Ovary (tissue), 9 donors: ENCODE measurements around the gene GORASP2. TPM values are rescaled to one million over a fixed set of nuclear protein-coding genes. Genes with fewer than 3 reads are reported as not detected.

ENCODE experiments used
- DNase-seq, 5 donors: peaks; one replicate each; pipeline ENCODE4 v3.0.0-alpha.2; 2019 to 2020
- H3K27ac ChIP-seq, 2 donors: fragments of 200-600 bp; one replicate each; pipeline versions ENCODE4 v1.5.1 to v1.8.0; 2019 to 2022
- H3K27me3 ChIP-seq: fragments of 200-600 bp; one replicate; pipeline ENCODE4 v1.8.0; 2022
- H3K36me3 ChIP-seq: fragments of 200-600 bp; sonication (generic); one replicate; pipeline ENCODE4 v1.5.1; 2019
- H3K4me1 ChIP-seq: one replicate; pipeline ENCODE4 v1.8.1; 2013; ENCODE audit warnings: mild to moderate bottlenecking, moderate library complexity; ENCODE audit not compliant: insufficient read depth
- H3K4me3 ChIP-seq: fragments of 200-600 bp; sonication (generic); one replicate; pipeline ENCODE4 v1.5.1; 2017
- H3K9me3 ChIP-seq, 2 donors: fragments of 200-600 bp in 1 of 2; sonication (generic) in 1 of 2; one replicate each; pipeline versions ENCODE4 v1.5.1 to v1.8.1; 2013 to 2019; ENCODE audit warnings: mild to moderate bottlenecking in 1 of 2, moderate library complexity in 1 of 2
- CTCF ChIP-seq, 3 donors: fragments of 450-650 bp in 2 of 3; fragments of 200-600 bp in 1 of 3; IDR thresholded peaks; one replicate each; pipeline versions ENCODE4 v1.5.1 to v1.8.0; 2016 to 2022; ENCODE audit warnings: antibody characterized with exemption in 3 of 3, mild to moderate bottlenecking in 1 of 3
- EP300 ChIP-seq: sonication (generic); formaldehyde crosslinking; IDR thresholded peaks from one replicate; pipeline ENCODE4 v1.6.1; 2017; ENCODE audit warnings: antibody characterized with exemption
- POLR2A ChIP-seq: fragments of 450-650 bp; IDR thresholded peaks from one replicate; pipeline ENCODE4 v1.6.1; 2017; ENCODE audit warnings: antibody characterized with exemption, mild to moderate bottlenecking, moderate library complexity
- WGBS, 3 donors: extraction: QIAGEN DNeasy Blood & Tissue Kit in 1 of 3; methylation state at CpG; one replicate each; pipeline versions ENCODE4 v1.1.5 to v1.1.7; 2013 to 2017; 5-methylcytosine and 5-hydroxymethylcytosine counted together
- intact Hi-C, 4 donors: fragments of 100-400 bp; cut with DNase I; formaldehyde crosslinking; loops; one replicate each; pipeline versions ENCODE4 v1.11.0 to v1.15.1; 2022 to 2023
- polyA plus RNA-seq, 2 donors: library from polyadenylated mRNA; stranded (reverse); fragments of 200-250 nt in 1 of 2; fragments of 350-450 nt in 1 of 2; fragmentation: Illumina TruSeq in 1 of 2; extraction: RNeasy Lipid Tissue Mini Kit (QIAGEN cat#74804) in 1 of 2; gene quantifications; one replicate each; pipeline ENCODE4 v1.2.3, GENCODE V29; 2013 to 2014
- total RNA-seq, 7 donors: library from RNA; depleted of rRNA in 2 of 7; stranded (reverse); fragments of >200 nt in 2 of 7; fragmentation: NEBNext Ultra II Directional in 3 of 7; extraction: Animal tissue kit (Norgen Biotek cat#: 25700) in 3 of 7; gene quantifications; one replicate each; pipeline versions ENCODE4 v1.1.0 to v1.2.4, GENCODE V29; 2016 to 2023
- donor health status: DM: no; HTN: no; CAD: no; lungs with moderate emphysema.
- donor health status: DM: no; HTN: no; CAD: no.
- donor health status: Bipolar disorder and iron deficiency.
- donor health status: DM: yes; HTN: yes; CAD: no.
- donor health status: DM: no; HTN: no; CAD: no.
- donor health status: DM: yes; HTN: yes; CAD: no.

Gene GORASP2
- total and polyA plus RNA-seq, 9 donors, result 23.8 to 132 (median 71.0) TPM

GRCh38 chr2:170940066-170940465, 11.0 kb downstream of the GORASP2 start:
- Histone ChIP-seq H3K4me1 (peaks cover 6% of the 10 kb centered on the region), H3K27ac (no peak overlapping the region), H3K36me3 (no peaks in the 10 kb centered on the region), H3K4me3 (no peak overlapping the region), H3K9me3 (no peaks in the 10 kb centered on the region), H3K27me3 (no peaks in the 10 kb centered on the region)
- DNase-seq, result no peak
- intact Hi-C loops, result no loop called here
- TF ChIP-seq EP300 (no peak), POLR2A (no peak), CTCF (IDR thresholded peaks at IDR 0.05) (no peak)

GRCh38 chr2:170942615-170943014, 13.6 kb downstream of the GORASP2 start:
- intact Hi-C loops, result no loop called here
- Histone ChIP-seq H3K4me3 (no peak overlapping the region), H3K9me3 (no peaks in the 10 kb centered on the region), H3K36me3 (no peaks in the 10 kb centered on the region), H3K27me3 (no peaks in the 10 kb centered on the region), H3K27ac (no peak overlapping the region), H3K4me1 (peaks cover 6% of the 10 kb centered on the region)
- 54 to 60% (median 56%) methylated on average over 4 of the region's 4 CpGs for WGBS, 3 donors
- DNase-seq, result no peak
- no peak for TF ChIP-seq EP300
- no peak for TF ChIP-seq CTCF (IDR thresholded peaks at IDR 0.05)
- no peak for TF ChIP-seq POLR2A

GRCh38 chr2:170943041-170943440, 14.0 kb downstream of the GORASP2 start:
- no peaks in the 10 kb centered on the region for H3K9me3 ChIP-seq
- H3K27me3 ChIP-seq, result no peaks in the 10 kb centered on the region
- WGBS, 3 donors, result 2 to 15% (median 9%) methylated on average over 1 of the region's 1 CpG
- no peak overlapping the region for H3K27ac ChIP-seq
- peaks cover 8% of the 10 kb centered on the region for H3K4me1 ChIP-seq
- no peak overlapping the region for H3K4me3 ChIP-seq
- DNase-seq, result no peak
- TF ChIP-seq CTCF (IDR thresholded peaks at IDR 0.05) (no peak), EP300 (no peak), POLR2A (no peak)
- intact Hi-C loops, result no loop called here
- no peaks in the 10 kb centered on the region for H3K36me3 ChIP-seq

- H3K4me3 ChIP-seq, result no peak overlapping the region
- no peak overlapping the region for H3K27ac ChIP-seq
- H3K4me1 ChIP-seq, result peaks cover 8% of the 10 kb centered on the region
- TF ChIP-seq EP300, result no peak
- TF ChIP-seq POLR2A, result no peak
- no peak for TF ChIP-seq CTCF (IDR thresholded peaks at IDR 0.05)
- intact Hi-C loops, result no loop called here
- 76 to 81% (median 78%) methylated on average over 6 of the region's 6 CpGs for WGBS, 3 donors
- no peaks in the 10 kb centered on the region for H3K9me3 ChIP-seq
- H3K36me3 ChIP-seq, result no peaks in the 10 kb centered on the region
- H3K27me3 ChIP-seq, result no peaks in the 10 kb centered on the region
- no peak for DNase-seq
Measured at GRCh38 chr2:170943596-170943995, 14.5 kb downstream of the GORASP2 start.

GRCh38 chr2:170944545-170944944, 15.5 kb downstream of the GORASP2 start:
- Histone ChIP-seq H3K27ac (no peak overlapping the region), H3K27me3 (no peaks in the 10 kb centered on the region), H3K4me1 (peaks cover 6% of the 10 kb centered on the region), H3K36me3 (no peaks in the 10 kb centered on the region), H3K9me3 (no peaks in the 10 kb centered on the region), H3K4me3 (no peak overlapping the region)
- intact Hi-C loops, result no loop called here
- no peak for DNase-seq
- WGBS, 3 donors, result 97 to 100% (median 97%) methylated on average over 1 of the region's 1 CpG
- TF ChIP-seq CTCF (IDR thresholded peaks at IDR 0.05) (no peak), EP300 (no peak), POLR2A (no peak)
